HG02588 (cell line): ENCODE measurements around the gene PKM.

Experiments
- ATAC-seq: cut with Tn5 transposase; IDR thresholded peaks from one replicate; pipeline ENCODE4 v1.9.1; 2021; ENCODE audit warnings: mild to moderate bottlenecking, moderate library complexity; ENCODE audit not compliant: unreplicated experiment

Gene PKM

DNA sequence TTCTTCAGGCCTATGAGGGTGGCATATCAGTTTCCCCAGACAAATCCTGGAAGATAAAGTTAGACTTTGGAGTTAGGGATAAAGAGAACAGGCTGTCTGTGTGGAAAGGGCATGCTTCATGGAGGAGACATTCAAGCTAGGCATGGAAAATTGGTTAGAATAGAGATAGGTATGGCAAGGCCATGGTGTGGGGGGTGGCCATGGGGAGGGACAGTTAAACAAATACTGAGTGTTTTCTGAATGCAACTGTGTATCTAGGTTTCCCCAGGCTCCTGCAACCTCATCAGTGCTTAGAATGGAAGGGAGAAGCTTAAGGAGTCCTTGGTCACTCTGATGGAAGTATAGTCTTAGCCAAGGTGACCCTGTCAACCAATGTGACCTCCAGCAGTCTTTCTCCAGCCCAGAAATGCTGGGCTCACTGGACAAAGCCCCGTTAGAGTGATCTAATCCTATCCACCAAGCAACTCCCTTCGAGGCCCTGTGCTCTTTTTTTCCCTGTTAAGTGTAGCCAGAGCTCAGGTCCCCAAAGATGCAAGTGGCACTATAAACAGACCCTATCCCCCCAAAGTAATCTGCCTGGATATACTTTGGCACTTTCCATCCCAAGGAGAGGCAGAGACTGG lies 5.5 kb upstream of the PKM start:
- ATAC-seq, result no peak

DNA sequence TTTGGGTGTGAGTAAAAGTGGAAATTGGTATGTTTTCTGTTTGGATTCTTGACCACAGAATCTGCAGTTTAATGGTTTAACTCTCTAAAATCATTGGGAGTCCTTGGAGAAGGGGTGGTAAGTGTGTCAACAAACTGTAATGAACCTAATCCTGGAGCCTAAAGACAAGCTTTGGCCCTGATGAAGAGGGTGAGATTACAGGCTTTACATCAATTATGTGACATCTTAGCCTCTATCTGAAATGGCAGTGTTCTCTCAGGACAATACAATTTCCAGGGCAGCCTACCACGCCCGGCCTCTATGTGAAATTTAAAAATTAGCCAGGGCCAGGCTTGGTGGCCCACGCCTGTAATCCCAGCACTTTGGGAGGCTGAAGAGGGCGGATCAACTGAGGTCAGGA lies 4.3 kb upstream of the PKM start:
- no peak for ATAC-seq

DNA sequence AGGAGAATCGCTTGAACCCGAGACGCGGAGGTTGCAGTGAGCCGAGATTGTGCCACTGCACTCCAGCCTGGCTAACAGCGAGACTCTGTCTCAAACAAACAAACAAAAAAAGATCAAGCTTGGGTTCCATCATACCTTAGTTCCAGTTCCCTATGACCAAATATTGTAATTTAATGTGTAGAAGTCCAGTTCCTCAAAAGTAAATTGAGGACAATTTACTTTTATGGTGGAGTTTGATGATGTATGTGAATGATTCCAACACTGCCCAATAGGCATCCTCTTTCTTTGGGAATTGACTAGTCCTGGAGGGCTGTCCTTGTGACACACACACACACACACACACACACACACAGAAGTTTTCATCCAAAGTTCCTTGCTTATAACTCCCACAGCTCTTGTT lies 2.8 kb upstream of the PKM start:
- no peak for ATAC-seq

DNA sequence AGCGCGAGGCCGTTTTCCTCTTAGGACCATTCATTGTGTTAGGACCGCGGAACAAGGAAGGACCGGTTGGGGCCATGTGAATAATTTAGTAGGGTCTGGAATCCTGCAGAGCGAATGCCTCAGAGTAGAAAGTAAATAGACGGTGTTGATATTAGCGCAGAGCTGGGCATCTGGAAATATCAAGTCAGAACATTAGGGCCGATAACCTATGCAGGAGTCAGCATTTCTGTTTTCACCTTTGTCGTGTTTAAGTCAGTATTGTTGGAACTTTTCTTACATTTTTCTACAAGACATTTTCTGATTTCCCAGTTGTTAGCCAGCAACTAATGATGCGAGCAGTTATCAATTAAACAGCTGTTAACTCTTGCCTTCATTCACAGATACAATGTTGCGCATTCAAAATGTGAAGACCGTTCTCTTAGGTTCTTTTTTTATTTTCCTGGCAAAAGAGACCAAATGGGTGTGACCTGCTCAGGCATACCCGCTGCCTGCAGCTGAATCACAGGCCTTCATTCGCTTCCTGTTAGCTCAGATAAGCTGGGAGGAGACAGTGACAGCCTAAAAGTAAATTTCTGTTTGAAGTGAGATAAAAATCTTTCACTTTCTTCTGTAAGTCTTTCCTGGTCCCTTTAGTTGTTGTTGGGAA lies 966 bp upstream of the PKM start:
- no peak for ATAC-seq

DNA sequence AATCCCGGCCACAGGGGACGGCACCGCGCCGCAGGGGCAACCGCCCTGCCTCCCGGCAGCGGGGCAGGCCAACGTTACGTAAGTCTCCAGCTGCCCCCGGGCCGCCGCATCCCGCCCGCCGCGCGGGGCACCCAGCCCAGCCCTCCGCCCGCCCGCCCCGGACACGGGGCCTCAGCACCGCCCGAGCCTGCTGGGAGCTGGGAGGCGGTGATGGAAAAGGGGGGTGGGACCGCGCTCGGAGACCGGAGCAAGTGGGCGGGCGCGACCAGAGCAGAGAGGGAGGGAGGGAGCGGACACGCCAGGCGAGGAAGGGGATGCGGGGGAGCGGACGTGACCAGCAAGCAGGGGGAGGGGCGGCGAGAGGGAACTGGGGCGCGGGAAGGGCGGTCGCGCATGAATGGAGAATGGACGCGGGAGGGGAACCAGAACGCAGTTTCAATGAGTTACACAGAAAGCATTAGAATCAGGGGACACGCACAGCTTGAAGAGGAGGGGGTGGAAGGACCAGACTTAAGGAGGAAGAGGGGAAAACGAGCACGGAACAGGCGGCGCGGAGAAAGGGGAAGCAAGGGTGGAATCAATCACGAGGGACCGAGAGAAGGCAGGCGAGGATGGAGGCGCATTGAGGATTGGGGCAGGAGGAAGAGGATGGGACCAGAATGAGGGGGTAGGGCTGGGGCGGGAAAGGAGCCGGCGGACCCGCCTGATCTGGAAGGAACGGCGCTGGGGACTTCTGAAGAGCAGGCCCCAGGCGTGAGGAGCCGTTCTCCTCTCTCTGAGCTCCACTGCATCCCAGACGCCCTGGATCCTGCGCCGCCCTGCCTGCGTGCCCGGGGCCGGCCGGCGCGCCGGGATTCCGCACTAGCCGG lies 559 bp downstream of the PKM start:
- ATAC-seq, result no peak

DNA sequence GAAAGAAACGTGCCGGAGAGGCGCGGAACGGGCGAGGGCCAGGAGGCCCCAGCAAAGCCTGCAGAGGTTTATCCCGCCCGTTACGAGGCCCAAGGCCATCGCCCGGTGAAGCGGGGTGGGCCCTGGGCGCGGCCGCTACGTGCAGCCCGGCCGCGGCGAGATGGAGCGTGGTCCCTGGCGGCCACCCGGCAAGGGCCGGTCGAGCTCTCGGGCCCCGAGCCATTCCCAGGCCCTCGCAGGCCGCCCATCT lies 1.1 kb downstream of the PKM start:
- no peak for ATAC-seq

DNA sequence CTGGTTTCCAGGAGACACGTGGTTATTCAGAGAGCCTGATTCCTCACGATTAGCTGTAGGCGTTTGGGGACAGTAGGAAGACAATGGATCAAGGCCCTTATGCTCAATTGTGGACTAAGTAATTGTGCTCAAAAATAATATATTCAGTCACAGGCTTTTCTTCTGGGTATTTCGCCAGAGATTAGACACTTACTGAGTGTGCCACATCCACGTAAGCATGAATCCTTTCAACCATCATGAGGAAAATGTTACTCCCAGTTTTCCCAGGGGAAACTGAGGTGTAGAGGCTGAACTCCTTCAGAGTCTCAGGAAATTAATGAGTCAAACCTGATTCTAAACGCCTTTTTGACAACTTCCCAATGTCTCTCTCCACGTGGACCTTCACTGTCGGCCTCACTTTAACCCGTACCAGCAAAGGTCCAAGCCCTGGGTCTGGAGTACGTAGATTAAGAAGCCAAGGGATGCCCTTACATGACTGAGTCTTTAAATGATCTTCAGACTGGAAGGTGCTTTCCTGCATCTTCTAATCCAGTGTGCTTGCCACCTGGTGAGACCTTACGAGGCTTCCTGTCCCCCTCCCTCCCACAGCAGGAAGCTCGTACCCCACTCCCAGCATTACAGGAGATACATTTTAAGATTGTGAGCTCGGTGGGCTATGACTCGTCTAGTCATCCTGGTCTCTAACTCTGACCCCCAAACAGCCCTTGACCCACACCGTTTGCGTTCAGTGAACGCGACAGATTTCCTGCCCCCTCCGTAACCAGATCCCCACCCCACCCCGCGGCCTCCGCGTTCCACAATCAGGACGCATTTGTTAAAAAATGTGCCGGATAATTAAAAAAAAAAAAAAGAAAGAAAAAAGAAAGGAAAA lies 1.7 kb downstream of the PKM start:
- ATAC-seq, result no peak

DNA sequence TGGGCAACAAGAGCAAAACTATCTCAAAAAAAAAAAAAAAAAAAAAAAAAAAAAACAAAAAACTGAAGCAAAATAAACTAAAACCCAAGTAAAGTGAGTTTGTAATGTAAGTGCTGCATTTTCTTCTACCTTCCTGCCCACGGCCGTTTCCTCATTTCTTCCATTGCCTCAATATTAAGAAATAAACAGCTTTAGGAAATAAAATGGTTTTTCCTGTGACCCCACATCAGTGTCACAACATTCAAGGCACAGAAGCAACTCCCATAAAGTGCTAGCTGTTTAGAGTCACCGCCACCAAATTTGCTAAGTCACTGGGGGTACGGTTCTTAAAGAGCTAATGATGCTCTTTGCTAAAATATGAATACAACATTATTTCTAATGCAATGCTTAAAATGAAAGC lies 3.3 kb downstream of the PKM start:
- ATAC-seq, result no peak

DNA sequence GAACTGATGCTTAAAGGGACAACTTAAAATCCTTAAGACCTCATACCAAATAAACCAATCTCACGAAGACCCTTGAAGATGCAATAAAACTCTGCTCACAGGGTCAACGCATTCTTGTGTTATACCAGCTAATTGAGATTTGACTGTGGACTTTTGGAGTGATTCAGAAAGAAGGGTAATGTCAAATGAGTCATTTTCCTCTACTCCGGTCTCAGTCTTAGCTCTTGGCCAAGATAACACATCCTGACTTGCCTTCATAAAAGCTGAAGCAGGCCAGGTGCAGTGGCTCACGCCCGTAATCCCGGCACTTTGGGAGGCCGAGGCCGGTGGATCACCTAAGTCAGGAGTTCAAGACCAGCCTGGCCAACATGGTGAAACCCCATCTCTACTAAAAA lies 3.8 kb downstream of the PKM start:
- ATAC-seq, result no peak

DNA sequence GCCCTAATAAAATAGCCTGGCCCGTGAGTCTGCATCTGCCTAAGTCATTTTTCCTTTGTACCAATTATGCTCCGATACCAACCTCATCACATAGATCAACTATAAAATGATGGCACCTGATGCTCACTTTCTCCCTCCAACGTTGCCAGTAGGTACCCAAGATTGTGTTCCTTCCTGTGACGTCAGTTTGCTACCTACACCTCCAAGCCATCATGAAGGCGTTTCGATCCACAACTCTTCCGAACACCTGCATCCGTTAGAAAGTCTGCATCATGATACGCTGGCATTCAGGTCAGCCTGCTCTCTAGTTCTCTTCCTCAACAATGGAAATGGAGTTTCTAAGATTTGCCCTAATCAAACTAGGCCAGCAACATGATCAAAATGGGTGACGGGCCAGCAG lies 7.7 kb downstream of the PKM start:
- ATAC-seq, result no peak

DNA sequence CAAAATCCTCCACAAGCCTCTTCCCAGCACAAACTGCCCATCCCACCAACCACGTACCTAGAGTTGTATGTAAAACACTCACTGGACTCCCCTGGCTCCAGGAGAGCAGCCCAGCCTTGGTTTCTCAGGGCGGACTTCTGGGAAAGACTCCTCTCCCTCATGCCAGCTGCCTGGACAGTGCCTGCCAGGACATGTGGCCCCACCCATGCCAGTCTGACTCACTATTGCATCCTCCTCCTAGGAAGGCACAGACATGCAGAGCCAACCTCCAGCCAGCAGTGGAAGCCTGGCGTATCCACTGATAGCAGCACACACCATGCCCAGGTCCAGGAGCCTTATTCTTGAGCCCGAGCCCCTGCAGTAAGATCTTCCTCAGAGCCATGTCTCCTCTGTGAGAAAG lies 8.6 kb downstream of the PKM start:
- no peak for ATAC-seq

DNA sequence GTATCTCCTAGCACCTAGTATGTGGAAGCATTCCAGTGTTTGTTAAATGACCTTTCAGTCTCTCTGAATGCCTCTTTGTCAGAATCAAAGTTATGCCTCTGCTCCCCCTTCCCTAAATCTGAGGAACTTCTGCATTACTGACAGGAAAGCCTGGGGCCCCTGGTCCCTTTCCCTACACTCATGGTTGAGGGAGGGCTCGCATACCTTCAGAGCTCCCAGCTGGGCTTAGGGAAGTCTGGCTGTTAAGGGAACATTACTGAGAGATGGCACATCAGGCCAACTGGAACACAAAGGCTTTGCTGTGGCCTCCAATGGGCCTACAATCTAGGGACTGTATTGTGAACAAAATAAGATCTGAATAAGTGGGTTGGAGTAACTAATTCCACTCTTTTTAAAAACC lies 10.3 kb downstream of the PKM start:
- no peak for ATAC-seq

DNA sequence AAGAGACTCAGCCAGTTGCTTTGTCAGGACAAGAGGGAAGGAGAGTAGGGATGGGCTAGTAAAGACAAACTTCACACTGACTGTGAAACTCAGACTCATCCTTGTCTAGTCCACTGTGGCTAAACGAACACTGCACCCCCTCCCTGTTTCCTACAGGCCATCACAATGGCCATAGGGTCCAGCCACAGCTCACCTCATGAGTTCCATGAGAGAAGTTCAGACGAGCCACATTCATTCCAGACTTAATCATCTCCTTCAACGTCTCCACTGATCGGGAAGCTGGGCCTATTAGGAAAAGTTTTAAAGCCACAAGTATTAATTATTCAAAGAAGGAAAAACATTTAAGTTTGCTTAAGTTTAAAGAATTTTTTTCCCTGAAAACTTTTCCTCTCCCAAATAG lies 13.8 kb downstream of the PKM start:
- no peak for ATAC-seq

DNA sequence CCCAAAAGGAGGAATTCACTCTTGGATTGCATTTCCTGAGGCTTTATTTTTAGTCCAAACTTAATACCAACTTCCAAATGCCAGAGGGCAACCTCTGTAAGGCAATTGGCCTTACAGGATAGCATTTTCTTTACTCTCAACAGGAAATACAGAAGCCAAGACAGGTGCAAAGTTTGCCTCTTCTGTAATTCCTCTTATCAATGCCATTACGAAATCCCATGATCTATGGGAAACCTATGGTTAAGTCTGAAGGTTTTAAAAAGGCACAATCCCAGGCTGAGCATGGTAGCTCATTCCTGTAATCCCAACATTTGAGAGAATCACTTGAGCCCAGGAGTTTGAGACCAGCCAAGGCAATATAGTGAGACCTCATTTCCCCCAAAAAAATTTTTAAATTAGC lies 14.9 kb downstream of the PKM start:
- ATAC-seq, result no peak

DNA sequence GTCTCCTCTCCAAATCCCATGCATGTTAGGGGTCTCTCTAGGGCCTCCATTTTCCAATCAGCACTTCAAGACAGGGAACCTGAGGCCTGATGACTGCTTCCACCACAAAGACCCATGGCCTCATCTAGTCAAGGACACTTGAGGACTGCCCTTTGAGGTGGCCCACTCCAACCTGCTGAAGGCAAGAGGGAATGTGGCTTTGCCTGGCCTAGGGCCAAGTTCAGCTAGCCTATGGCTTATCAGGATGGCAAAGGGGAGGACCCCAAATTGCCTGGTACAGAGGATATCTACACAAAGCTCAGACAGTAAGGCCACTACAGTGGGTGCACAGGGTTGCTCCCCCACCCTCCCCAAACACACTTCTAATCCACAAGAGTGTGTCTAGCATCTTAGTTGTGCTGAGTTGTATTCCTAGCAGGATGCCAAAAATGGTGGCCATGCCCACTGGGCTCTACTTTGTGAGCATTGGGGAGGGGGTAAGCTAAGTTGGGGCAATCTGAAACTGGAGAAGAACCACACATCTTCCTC lies 23.4 kb downstream of the PKM start:
- no peak for ATAC-seq

DNA sequence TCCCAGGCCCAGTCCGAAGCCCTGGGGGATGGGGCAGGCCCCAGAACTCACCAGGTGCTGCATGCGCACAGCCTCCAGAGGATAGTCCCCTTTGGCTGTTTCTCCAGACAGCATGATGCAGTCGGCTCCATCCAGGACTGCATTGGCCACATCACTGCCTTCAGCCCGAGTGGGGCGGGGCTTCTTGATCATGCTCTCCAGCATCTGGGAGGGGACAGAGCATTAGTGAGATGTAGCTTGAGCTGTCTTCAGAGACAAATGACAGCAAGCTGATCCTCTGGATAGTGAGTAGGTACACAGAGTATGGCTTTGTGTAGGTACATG lies 24.4 kb downstream of the PKM start:
- ATAC-seq, result no peak

DNA sequence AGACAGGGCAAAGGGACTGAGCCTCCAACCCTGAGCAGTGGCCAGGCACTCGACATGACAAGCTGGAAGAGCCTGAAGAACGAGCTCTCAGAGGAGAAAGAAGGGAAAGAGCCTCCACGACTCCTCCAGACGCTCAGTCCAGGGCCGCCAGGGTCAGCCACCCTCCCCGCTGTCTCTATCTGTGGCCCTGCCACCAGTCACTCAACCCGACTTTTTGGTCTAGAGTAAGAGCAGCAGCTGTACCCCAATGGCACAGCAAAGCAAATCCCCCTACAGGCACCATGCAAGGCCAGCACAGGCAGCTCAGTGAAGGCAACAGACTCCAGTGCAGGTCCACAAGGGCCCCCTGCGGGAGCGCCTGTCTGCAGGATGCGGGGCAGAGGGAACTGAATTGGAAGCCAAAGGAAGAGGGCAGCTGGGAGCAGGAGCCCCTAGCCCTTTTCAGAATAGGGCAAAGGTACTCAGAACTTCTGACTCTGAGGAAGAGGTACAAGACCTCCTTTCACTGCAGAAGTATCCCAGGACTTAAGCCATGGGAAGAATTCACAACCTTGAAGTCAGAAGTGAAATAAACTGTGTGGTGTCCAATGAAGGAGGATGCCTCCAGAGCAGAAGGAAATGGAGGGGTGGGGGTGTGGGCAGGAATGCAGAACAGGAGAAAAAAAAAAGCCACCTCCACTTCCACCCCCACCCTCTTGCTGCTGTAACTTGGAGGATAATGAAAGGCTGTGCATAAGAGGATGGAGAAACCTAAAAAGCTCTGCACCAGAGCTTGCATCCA lies 24.9 kb downstream of the PKM start:
- ATAC-seq, result no peak

DNA sequence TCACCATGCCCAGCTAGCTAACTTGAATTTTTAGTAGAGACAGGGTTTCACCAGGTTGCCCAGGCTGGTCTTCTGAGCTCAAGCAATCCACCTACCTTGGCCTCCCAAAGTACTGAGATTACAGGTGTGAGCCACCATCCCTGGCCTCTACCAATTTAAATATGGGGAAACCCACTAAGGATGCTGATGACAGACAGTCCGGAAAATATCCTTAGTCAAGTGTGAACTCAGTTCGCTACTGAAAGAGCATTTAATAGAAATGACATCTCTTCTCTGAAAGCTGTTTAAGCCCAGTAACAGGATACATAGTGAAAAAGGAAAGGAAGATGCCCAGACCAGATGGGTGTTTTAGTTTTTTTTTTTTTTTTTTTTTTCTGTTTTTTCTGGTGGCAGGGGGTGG lies 25.7 kb downstream of the PKM start:
- ATAC-seq, result no peak

DNA sequence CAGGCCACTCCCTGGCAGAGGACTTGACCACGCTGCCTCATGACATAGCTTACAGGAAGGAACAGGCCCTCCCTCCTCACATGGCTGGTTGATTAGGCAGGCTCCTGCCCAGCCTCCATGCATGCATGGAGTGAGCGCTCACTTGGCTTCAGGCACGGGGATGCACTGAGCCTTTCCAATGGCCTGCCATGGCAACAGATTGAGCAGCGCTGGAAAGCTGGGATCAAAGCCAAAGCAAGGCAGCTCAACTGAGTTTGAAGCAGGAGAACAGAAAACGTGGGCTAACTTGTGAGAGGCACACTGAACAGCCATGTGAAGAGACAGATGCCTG lies 27.5 kb downstream of the PKM start:
- ATAC-seq, result no peak

DNA sequence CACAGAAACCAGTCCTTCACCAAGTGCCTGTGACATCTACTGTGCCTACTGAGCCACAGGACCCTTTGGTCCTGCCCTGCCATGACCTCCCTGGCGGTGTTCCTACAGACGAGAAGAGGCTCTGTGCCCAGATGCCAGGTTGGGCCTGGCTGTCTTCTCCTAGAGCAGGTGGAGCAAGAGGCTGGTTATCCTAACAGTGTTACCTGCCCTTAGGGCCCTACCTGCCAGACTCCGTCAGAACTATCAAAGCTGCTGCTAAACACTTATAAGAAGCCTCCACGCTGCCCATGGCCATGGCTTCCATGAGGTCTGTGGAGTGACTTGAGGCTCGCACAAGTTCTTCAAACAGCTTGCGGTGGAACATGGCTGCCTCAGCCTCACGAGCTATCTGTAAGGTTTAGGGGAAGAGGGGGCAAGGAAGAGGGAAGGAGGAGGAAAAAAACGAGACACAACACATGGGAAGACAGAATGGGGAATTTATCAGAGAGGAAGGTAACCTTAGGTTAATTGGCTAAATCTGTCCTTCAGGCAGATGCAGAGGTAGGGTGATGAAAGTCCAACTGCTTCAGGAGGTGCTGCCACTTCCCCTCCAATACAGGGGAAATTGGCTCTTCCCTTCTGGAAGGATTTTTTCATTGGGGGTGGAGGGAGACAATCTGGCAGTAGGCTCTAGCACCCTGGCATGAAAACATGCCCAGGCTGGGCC lies 28.0 kb downstream of the PKM start:
- no peak for ATAC-seq
